HEK293 (cell line): Measurements from ENCODE around the gene ITSN1.

Source experiments
- OSR2 ChIP-seq: fragments of 450-650 bp; formaldehyde crosslinking; IDR thresholded peaks from 2 replicates; pipeline ENCODE4 v1.5.1; 2016; ENCODE audit warnings: missing biosample characterization, missing genetic modification characterization
- REST ChIP-seq: fragments of 450-650 bp; formaldehyde crosslinking; IDR thresholded peaks from 2 replicates; pipeline ENCODE4 v1.5.1; 2016; ENCODE audit warnings: missing biosample characterization, missing genetic modification characterization
- TCF7L2 ChIP-seq: IDR thresholded peaks from 2 replicates; pipeline ENCODE4 v1.6.1; 2011; ENCODE audit warnings: low read depth, mild to moderate bottlenecking, inconsistent platforms, low read length, moderate library complexity, borderline replicate concordance
- TRIM28 ChIP-seq: IDR thresholded peaks from 2 replicates; pipeline ENCODE4 v1.6.1; 2011; ENCODE audit warnings: low read length, control low read depth, borderline replicate concordance
- YY1 ChIP-seq: fragments of 450-650 bp; formaldehyde crosslinking; IDR thresholded peaks from 2 replicates; pipeline ENCODE4 v1.5.1; 2018; ENCODE audit warnings: missing biosample characterization, missing genetic modification characterization
- ZEB2 ChIP-seq: fragments of 450-650 bp; formaldehyde crosslinking; IDR thresholded peaks from 2 replicates; pipeline ENCODE4 v1.5.1; 2016; ENCODE audit warnings: missing biosample characterization, missing genetic modification characterization
- ZFP41 ChIP-seq: fragments of 450-650 bp; formaldehyde crosslinking; IDR thresholded peaks from 2 replicates; pipeline ENCODE4 v1.5.1; 2016; ENCODE audit warnings: missing biosample characterization, missing genetic modification characterization, borderline replicate concordance
- ZNF121 ChIP-seq: fragments of 450-650 bp; formaldehyde crosslinking; IDR thresholded peaks from 2 replicates; pipeline ENCODE4 v1.5.1; 2016; ENCODE audit warnings: missing biosample characterization, missing genetic modification characterization
- ZNF175 ChIP-seq: fragments of 450-650 bp; formaldehyde crosslinking; IDR thresholded peaks from 2 replicates; pipeline ENCODE4 v1.5.1; 2016; ENCODE audit warnings: missing biosample characterization, missing genetic modification characterization
- ZNF274 ChIP-seq, 2 experiments: fragments of 200-500 bp in 1 of 2; fragments of 450-650 bp in 1 of 2; sonication (Bioruptor generic) in 1 of 2; formaldehyde crosslinking in 1 of 2; IDR thresholded peaks; 2 replicates each; pipeline versions ENCODE4 v1.5.1 to v1.6.1; 2014 to 2016; ENCODE audit warnings: borderline replicate concordance in 1 of 2, inconsistent platforms in 1 of 2, low read length in 1 of 2, missing biosample characterization in 1 of 2, missing genetic modification characterization in 1 of 2
- ZNF747 ChIP-seq: fragments of 450-650 bp; formaldehyde crosslinking; IDR thresholded peaks from 2 replicates; pipeline ENCODE4 v1.5.1; 2016; ENCODE audit warnings: missing biosample characterization, missing genetic modification characterization
- TF ChIP-seq, protein P1 (sequence below): fragments of 450-650 bp; formaldehyde crosslinking; IDR thresholded peaks from 2 replicates; pipeline ENCODE4 v1.5.1; 2016; ENCODE audit warnings: missing biosample characterization, missing genetic modification characterization
- TF ChIP-seq, protein P2 (sequence below): fragments of 450-650 bp; formaldehyde crosslinking; optimal IDR thresholded peaks from 2 replicates; pipeline ENCODE3; 2016; ENCODE audit warnings: missing biosample characterization, mild to moderate bottlenecking, missing genetic modification characterization

DNA sequence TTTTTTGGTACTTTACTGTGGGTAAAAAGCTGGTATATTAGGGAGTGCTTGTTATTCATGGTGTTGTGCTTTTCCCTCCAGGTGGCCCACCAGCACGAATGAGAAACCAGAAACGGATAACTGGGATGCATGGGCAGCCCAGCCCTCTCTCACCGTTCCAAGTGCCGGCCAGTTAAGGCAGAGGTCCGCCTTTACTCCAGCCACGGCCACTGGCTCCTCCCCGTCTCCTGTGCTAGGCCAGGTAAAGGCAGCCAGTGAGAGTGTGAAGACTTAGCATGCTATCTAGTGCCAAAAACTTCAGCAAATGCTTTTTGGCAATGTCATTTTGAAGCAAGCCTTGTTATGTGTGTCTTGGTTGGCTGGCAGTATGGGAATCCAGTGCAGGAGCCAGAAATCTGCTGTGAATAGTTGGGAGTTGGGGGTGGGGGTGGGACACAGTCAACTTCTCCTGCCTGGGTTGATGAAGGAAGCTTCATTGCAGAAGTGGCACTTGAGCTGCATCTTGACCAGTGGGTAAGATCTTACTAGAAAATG, 171.6 kb downstream of the ITSN1 start:
- no peak for TF ChIP-seq YY1 (tag by site-specific recombination)
- TF ChIP-seq, protein P1, sequence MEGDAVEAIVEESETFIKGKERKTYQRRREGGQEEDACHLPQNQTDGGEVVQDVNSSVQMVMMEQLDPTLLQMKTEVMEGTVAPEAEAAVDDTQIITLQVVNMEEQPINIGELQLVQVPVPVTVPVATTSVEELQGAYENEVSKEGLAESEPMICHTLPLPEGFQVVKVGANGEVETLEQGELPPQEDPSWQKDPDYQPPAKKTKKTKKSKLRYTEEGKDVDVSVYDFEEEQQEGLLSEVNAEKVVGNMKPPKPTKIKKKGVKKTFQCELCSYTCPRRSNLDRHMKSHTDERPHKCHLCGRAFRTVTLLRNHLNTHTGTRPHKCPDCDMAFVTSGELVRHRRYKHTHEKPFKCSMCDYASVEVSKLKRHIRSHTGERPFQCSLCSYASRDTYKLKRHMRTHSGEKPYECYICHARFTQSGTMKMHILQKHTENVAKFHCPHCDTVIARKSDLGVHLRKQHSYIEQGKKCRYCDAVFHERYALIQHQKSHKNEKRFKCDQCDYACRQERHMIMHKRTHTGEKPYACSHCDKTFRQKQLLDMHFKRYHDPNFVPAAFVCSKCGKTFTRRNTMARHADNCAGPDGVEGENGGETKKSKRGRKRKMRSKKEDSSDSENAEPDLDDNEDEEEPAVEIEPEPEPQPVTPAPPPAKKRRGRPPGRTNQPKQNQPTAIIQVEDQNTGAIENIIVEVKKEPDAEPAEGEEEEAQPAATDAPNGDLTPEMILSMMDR (tag by site-specific recombination) = no peak
- no peak for TF ChIP-seq TCF7L2
- TF ChIP-seq ZEB2 = no peak
- TF ChIP-seq ZNF175 (tag by site-specific recombination) = no peak
- TF ChIP-seq, protein P2, sequence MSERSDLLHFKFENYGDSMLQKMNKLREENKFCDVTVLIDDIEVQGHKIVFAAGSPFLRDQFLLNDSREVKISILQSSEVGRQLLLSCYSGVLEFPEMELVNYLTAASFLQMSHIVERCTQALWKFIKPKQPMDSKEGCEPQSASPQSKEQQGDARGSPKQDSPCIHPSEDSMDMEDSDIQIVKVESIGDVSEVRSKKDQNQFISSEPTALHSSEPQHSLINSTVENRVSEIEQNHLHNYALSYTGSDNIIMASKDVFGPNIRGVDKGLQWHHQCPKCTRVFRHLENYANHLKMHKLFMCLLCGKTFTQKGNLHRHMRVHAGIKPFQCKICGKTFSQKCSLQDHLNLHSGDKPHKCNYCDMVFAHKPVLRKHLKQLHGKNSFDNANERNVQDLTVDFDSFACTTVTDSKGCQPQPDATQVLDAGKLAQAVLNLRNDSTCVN = no peak
- no peak for TF ChIP-seq ZNF121 (tag by site-specific recombination)
- TF ChIP-seq REST (tag by site-specific recombination) = no peak
- TF ChIP-seq ZNF274 (IDR thresholded peaks at IDR 0.05; ENCODE audit: low read length) = no peak
- no peak for TF ChIP-seq ZNF274 (tag by site-specific recombination; IDR thresholded peaks at IDR 0.05; ENCODE audit: borderline replicate concordance)
- TF ChIP-seq OSR2 (tag by site-specific recombination) = no peak
- no peak for TF ChIP-seq ZFP41 (tag by site-specific recombination)
- TF ChIP-seq ZNF747 (tag by site-specific recombination) = no peak
- no peak for TF ChIP-seq TRIM28
